OCI-LY1 (cell line): ENCODE data around the gene SYNE2.

Source experiments
- H2AFZ ChIP-seq: fragments of 200-600 bp; sonication (generic), shearing (Covaris generic); 2 replicates; pipeline ENCODE4 v1.6.0; 2014; ENCODE audit warnings: antibody characterized with exemption, mild to moderate bottlenecking, low read length
- H3F3A ChIP-seq: fragments of 200-600 bp; sonication (generic), shearing (Covaris generic); 2 replicates; pipeline ENCODE4 v1.6.0; 2014; ENCODE audit warnings: mild to moderate bottlenecking, antibody characterized with exemption, low read length, moderate library complexity; ENCODE audit not compliant: insufficient read depth
- H3K27ac ChIP-seq: fragments of 200-600 bp; sonication (generic); 2 replicates; pipeline ENCODE4 v1.5.1; 2014; ENCODE audit warnings: low read length, mixed run types, mild to moderate bottlenecking, low read depth; ENCODE audit not compliant: poor library complexity, severe bottlenecking
- H3K27me3 ChIP-seq: fragments of 200-600 bp; sonication (generic); 2 replicates; pipeline ENCODE4 v1.6.0; 2014; ENCODE audit warnings: antibody characterized with exemption, mild to moderate bottlenecking, low read length, moderate library complexity; ENCODE audit not compliant: insufficient read depth
- H3K36me3 ChIP-seq: fragments of 200-600 bp; sonication (generic); 2 replicates; pipeline ENCODE4 v1.6.1; 2014; ENCODE audit warnings: mild to moderate bottlenecking, antibody characterized with exemption, low read length, moderate library complexity, mixed read lengths; ENCODE audit not compliant: insufficient read depth
- H3K4me1 ChIP-seq: fragments of 200-600 bp; sonication (generic); 2 replicates; pipeline ENCODE4 v1.5.1; 2014; ENCODE audit warnings: mild to moderate bottlenecking, low read length, moderate library complexity; ENCODE audit not compliant: insufficient read depth, severe bottlenecking
- H3K4me2 ChIP-seq: fragments of 200-600 bp; sonication (generic), shearing (Covaris generic); 2 replicates; pipeline ENCODE4 v1.6.1; 2014; ENCODE audit warnings: low read length
- H3K4me3 ChIP-seq: fragments of 200-600 bp; sonication (generic); 2 replicates; pipeline ENCODE4 v1.5.1; 2014; ENCODE audit warnings: low read length, low read depth, mild to moderate bottlenecking, mixed read lengths; ENCODE audit not compliant: poor library complexity, severe bottlenecking
- H3K79me2 ChIP-seq: fragments of 200-600 bp; shearing (Covaris generic); 2 replicates; pipeline ENCODE4 v1.6.1; 2016; ENCODE audit warnings: mixed run types, low read length, mixed read lengths; ENCODE audit not compliant: insufficient read depth
- H3K9ac ChIP-seq: fragments of 200-600 bp; sonication (generic), shearing (Covaris generic); 2 replicates; pipeline ENCODE4 v1.6.1; 2014; ENCODE audit warnings: mild to moderate bottlenecking, low read length, mixed read lengths
- H3K9me2 ChIP-seq: fragments of 200-600 bp; sonication (generic), shearing (Covaris generic); 2 replicates; pipeline ENCODE4 v1.6.1; 2014; ENCODE audit warnings: low read depth, mild to moderate bottlenecking, low read length, mixed read lengths
- H3K9me3 ChIP-seq: fragments of 200-600 bp; shearing (Covaris generic); 2 replicates; pipeline ENCODE4 v1.6.1; 2014; ENCODE audit warnings: low read length, mixed read lengths
- H4K20me1 ChIP-seq: fragments of 200-600 bp; sonication (generic), shearing (Covaris generic); 2 replicates; pipeline ENCODE4 v1.6.0; 2016; ENCODE audit warnings: mild to moderate bottlenecking, low read length; ENCODE audit not compliant: insufficient read depth
- CTCF ChIP-seq: fragments of 200-600 bp; sonication (generic), shearing (Covaris generic); IDR thresholded peaks from 2 replicates; pipeline ENCODE4 v1.5.1; 2017; ENCODE audit warnings: mild to moderate bottlenecking, antibody characterized with exemption, low read length, moderate library complexity, mixed read lengths
- EZH2 ChIP-seq: fragments of 200-600 bp; sonication (generic), shearing (Covaris generic); IDR thresholded peaks from 2 replicates; pipeline ENCODE4 v1.8.0; 2017; ENCODE audit warnings: borderline replicate concordance, mixed run types, mild to moderate bottlenecking, antibody characterized with exemption, low read length, moderate library complexity, mixed read lengths

The SYNE2 gene

GRCh38 chr14:63962906-63963305 is 110.1 kb downstream of the SYNE2 start:
- H4K20me1 ChIP-seq = no peaks in the 10 kb centered on the region
- no peaks in the 10 kb centered on the region for H3K79me2 ChIP-seq
- H3K9me2 ChIP-seq = no peaks in the 10 kb centered on the region
- H3K27ac ChIP-seq = no peak overlapping the region
- H3K4me1 ChIP-seq = peaks cover 7% of the 10 kb centered on the region
- no peaks in the 10 kb centered on the region for H3F3A ChIP-seq
- peaks cover 48% of the 10 kb centered on the region; the same call in 1 of the 2 replicates for H3K36me3 ChIP-seq
- TF ChIP-seq CTCF (no peak), EZH2 (no peak)
- no peaks in the 10 kb centered on the region for H3K9me3 ChIP-seq
- H3K4me3 ChIP-seq = no peak overlapping the region
- H2AFZ ChIP-seq = no peak overlapping the region
- no peak overlapping the region for H3K4me2 ChIP-seq
- no peak overlapping the region for H3K9ac ChIP-seq
- no peaks in the 10 kb centered on the region for H3K27me3 ChIP-seq

- H3K36me3 ChIP-seq = peaks cover 53% of the 10 kb centered on the region
- H3K27me3 ChIP-seq = no peaks in the 10 kb centered on the region
- TF ChIP-seq CTCF (no peak), EZH2 (no peak)
- no peak overlapping the region for H2AFZ ChIP-seq
- no peaks in the 10 kb centered on the region for H3F3A ChIP-seq
- no peak overlapping the region for H3K4me3 ChIP-seq
- H4K20me1 ChIP-seq = no peaks in the 10 kb centered on the region
- no peaks in the 10 kb centered on the region for H3K9me2 ChIP-seq
- no peaks in the 10 kb centered on the region for H3K9me3 ChIP-seq
- no peak overlapping the region for H3K4me2 ChIP-seq
- peaks cover 7% of the 10 kb centered on the region for H3K4me1 ChIP-seq
- no peak overlapping the region for H3K27ac ChIP-seq
- no peak overlapping the region for H3K9ac ChIP-seq
- H3K79me2 ChIP-seq = no peaks in the 10 kb centered on the region
These were observed 110.6 kb downstream of the SYNE2 start for GRCh38 chr14:63963439-63963838.

- Histone ChIP-seq H4K20me1 (no peaks in the 10 kb centered on the region), H3K79me2 (no peaks in the 10 kb centered on the region), H3K27ac (no peak overlapping the region), H3K4me2 (no peak overlapping the region), H3K4me1 (peaks cover 7% of the 10 kb centered on the region), H3K9me3 (no peaks in the 10 kb centered on the region), H3F3A (no peaks in the 10 kb centered on the region), H3K4me3 (no peak overlapping the region), H3K9me2 (no peaks in the 10 kb centered on the region), H3K27me3 (no peaks in the 10 kb centered on the region), H3K9ac (no peak overlapping the region), H3K36me3 (peaks cover 58% of the 10 kb centered on the region), H2AFZ (no peak overlapping the region)
- no peak for TF ChIP-seq EZH2
- TF ChIP-seq CTCF = no peak
These were observed 111.3 kb downstream of the SYNE2 start for GRCh38 chr14:63964113-63964512.
